NCI-H446 treated with DMSO at 0.1 percent for 48 hours (cell line): ENCODE measurements around the gene RAD21L1.

Experiments
- DNase-seq: peaks from one replicate; lab custom pipeline; 2025; lab: John Stamatoyannopoulos, UW

Gene RAD21L1

GRCh38 chr20:1225783-1226654, at the start of gene RAD21L1:
Gene RAD21L1 (plus strand): TSS chr20:1226044. CDS start chr20:1228454, 2,410 bp downstream.
- no peak for DNase-seq

GRCh38 chr20:1177680-1178079, 48.2 kb upstream of the RAD21L1 start:
- no peak for DNase-seq

GRCh38 chr20:1178103-1178502, 47.7 kb upstream of the RAD21L1 start:
- no peak for DNase-seq

GRCh38 chr20:1178623-1179022, 47.2 kb upstream of the RAD21L1 start:
- no peak for DNase-seq

- DNase-seq = no peak
Measured at GRCh38 chr20:1180949-1181348, 44.9 kb upstream of the RAD21L1 start.

GRCh38 chr20:1182106-1182505, 43.7 kb upstream of the RAD21L1 start:
- no peak for DNase-seq

GRCh38 chr20:1183153-1183552, 42.7 kb upstream of the RAD21L1 start:
- no peak for DNase-seq

GRCh38 chr20:1184260-1184637, 41.6 kb upstream of the RAD21L1 start:
- DNase-seq = no peak

GRCh38 chr20:1184638-1185315, 41.1 kb upstream of the RAD21L1 start, which contains the start of gene TMEM74B:
Gene TMEM74B (minus strand): TSS chr20:1184981. CDS start chr20:1183801, 1,180 bp downstream.
- no peak for DNase-seq

GRCh38 chr20:1185316-1185741, 40.5 kb upstream of the RAD21L1 start:
- DNase-seq = no peak

GRCh38 chr20:1185790-1186334, 40.0 kb upstream of the RAD21L1 start:
- peak; percentile 1 for DNase-seq

- DNase-seq = no peak
Measured at GRCh38 chr20:1186367-1186991, 39.4 kb upstream of the RAD21L1 start.

- no peak for DNase-seq
Measured at GRCh38 chr20:1187605-1188171, 38.2 kb upstream of the RAD21L1 start.

GRCh38 chr20:1188347-1188746, 37.5 kb upstream of the RAD21L1 start:
- DNase-seq = no peak

- DNase-seq = no peak
Measured at GRCh38 chr20:1189827-1190226, 36.0 kb upstream of the RAD21L1 start.

GRCh38 chr20:1190847-1191246, 35.0 kb upstream of the RAD21L1 start:
- DNase-seq = no peak

GRCh38 chr20:1191299-1191698, 34.5 kb upstream of the RAD21L1 start:
- no peak for DNase-seq

- DNase-seq = no peak
Measured at GRCh38 chr20:1195226-1195625, 30.6 kb upstream of the RAD21L1 start.

GRCh38 chr20:1196634-1197033, 29.2 kb upstream of the RAD21L1 start:
- DNase-seq = no peak

GRCh38 chr20:1197801-1198200, 28.0 kb upstream of the RAD21L1 start:
- DNase-seq = no peak

GRCh38 chr20:1198751-1199150, 27.1 kb upstream of the RAD21L1 start:
- DNase-seq = no peak

GRCh38 chr20:1199212-1199873, 26.5 kb upstream of the RAD21L1 start:
- DNase-seq = no peak
